Esophagus mucosa (tissue), 1 donor: ENCODE data around the gene ATG3. TPM values are rescaled to one million over a fixed set of nuclear protein-coding genes. Genes with fewer than 3 reads are reported as not detected.
"Not testable (repeated sequence)": the region's sequence is repeated elsewhere in the genome, so short reads cannot be mapped to it uniquely, and the experiment has no call there.

Source experiments
- ATAC-seq: fragments of 200-7000 bp; cut with Tn5 transposase; one replicate; pipeline ENCODE4 v1.9.1; 2020
- total RNA-seq: library from RNA; stranded (reverse); gene quantifications from one replicate; pipeline ENCODE4 v1.2.4, GENCODE V29; 2023
- donor health status: DM: yes; HTN: yes; CAD: no.

Gene ATG3
- total RNA-seq, 1 donor from 2014 or later, result 41.0 TPM

DNA sequence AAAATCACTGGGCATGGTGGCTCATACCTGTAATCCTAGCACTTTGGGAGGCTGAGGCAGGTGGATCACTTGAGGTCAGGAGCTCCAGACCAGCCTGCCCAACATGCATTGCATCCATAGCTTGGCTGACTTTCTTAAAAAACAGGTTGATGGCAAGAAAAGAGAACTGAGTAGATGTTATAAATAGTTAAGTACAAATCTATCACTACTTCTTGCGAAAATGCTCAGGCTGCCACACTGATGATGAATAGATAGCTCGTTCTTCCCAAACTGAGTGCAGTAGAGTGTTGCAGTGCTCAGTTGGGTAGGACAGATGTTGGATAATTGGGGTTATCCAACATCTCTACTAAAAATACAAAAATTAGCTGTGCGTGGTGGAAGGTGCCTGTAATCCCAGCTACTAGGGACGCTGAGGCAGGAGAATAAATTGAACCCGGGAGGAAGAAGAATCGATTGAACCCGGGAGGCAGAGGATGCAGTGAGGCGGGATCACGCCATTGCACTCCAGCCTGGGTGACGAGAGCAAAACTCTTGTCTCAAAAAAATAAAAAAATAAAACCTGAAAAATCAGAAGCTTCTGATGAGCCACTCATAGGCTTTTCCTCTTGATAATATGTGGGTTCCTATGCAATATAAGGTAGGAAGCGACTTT, 63.7 kb downstream of the ATG3 start:
- ATAC-seq, result no peak

DNA sequence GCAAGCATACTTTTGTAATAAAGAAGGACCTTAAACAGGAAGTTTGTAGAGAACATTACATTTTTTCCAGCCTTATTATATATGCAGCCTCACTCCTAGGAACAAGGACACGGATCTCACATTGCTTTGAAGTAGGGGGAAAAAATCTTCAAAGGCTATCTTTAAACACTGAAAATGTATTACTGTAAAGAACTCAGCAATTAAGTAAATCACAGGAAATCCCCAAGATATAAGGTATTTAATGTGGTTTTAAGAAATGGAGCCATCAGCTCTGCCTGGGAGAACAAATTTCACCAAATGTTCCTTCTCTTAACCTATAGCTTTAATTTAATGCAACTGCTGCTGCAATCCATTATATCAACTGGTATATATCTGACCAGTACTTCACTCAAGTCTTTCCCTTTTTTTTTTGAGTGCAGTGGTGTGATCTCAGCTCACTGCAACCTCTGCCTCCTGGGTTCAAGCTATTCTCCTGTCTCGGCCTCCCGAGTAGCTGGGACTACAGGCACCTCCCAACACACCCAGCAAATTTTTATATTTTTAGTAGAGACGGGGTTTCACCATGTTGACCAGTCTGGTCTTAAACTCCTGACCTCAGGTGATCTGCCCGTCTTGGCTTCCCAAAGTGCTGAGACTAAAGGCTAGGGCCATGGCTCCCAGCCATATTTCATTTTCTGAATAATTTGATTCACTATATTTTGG, 65.2 kb downstream of the ATG3 start:
- ATAC-seq, result no peak

DNA sequence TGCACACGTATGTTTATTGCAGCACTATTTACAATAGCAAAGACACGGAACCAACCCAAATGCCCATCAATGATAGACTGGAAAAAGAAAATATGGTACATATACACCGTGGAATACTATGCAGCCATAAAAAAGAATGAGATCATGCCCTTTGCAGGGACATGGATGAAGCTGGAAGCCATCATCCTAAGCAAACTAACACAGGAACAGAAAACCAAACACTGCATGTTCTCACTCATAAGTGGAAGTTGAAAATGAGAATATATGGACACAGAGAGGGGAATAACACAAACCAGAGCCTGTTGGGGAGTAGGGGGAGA, 67.4 kb downstream of the ATG3 start:
- ATAC-seq, result not testable (repeated sequence)

- no peak for ATAC-seq
These were observed 69.6 kb downstream of the ATG3 start for GRCh38 chr3:112492124-112492523.

DNA sequence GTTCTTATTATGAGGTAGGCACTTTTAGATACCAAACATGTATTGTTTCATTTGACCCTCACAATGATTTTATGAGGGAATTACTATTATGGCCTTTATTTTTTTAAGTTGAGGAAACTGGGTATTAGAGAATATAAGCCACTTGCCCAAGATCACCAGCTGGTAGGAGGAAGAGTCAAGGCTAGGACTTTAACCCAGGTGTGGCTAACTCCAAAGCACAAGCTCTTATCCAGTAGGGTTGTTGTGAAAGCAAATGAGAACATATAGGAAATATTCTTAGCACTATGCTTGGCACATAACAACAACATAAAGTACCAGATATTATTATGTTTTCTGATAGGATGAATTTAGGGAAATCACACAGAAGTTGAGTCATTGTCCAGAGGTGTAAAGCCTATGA, 70.4 kb downstream of the ATG3 start:
- no peak for ATAC-seq

- no peak for ATAC-seq
These were observed 71.9 kb downstream of the ATG3 start for GRCh38 chr3:112489674-112490479.

DNA sequence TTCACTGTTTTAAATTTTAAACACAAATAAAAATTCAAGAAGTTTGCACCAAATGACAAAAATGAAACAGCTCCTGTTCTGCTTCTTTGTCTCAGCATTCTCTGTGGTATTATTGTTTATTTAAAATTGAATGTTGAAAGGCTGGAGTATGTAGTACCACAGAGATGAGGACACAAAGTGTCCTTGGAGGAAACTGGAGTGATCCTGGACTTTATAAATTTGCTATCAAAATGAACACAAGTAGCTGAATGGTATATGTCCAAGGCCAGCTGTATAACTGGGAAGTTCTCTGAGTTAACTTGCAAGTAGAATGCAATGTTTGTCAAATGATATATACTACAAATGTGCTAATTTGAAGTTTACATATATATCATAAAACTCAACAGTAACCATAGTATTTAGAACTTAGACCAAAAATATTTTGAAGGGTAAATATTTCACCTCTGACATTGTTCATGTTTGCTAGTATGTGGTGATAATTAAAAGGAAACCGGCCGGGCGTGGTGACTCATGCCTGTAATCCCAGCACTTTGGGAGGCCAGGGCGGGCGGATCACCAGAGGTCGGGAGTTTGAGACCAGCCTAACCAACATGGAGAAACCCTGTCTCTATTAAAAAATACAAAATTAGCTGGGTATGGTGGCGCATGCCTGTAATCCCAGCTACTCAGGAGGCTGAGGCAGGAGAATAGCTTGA, 74.8 kb downstream of the ATG3 start:
- no peak for ATAC-seq

DNA sequence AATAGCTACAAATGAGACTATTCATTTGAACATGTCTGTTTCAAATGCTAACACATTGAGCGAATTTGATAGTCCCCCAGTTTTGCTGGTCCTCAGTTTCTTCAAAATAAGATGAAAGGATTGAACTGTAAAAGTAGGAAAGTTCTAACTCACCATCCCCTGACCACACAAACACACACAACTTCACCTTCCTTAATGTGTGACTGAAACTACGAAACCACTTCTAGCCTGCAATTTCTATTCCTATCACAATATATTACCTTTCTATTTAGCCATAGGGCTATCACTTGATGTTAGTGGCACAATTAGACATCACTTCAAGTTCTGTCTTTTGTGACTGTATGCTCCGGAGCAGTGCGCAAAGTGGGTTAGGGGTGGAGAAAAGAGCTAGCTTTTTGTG, 77.4 kb downstream of the ATG3 start:
- no peak for ATAC-seq

DNA sequence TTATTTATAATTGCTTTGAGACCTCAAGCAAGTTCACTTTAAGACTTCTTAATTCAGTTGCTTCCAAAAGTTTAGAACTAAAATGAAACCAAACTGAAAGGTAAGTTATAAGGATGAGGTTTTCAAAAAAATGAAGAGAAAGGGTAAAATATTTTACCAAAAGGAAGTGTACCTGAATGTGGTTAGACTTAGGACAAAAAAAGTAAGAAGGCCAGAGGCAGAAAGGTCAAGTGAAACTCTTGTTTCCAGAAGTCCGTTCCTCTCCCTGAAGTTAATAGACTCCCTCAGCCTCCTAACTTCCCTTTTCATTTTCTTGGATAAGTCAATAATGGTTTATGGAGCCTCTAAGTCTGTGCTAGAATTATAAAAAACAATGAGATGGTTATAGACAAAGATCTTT, 79.1 kb downstream of the ATG3 start:
- no peak for ATAC-seq

Other genes starting within 250 kb of the ATG3 start
- 1.1 TPM for gene CD200, start 228.8 kb downstream of the ATG3 start, total RNA-seq
- gene BTLA, start 62.5 kb downstream of the ATG3 start, total RNA-seq, result 0.44 TPM
- gene SLC35A5, start 83 bp upstream of the ATG3 start, total RNA-seq, result 15.9 TPM
- 13.2 TPM for gene CCDC80, start 79.2 kb upstream of the ATG3 start, total RNA-seq